ENCODE measurements around the gene LASP1.
"Not testable (repeated sequence)": the region's sequence is repeated elsewhere in the genome, so short reads cannot be mapped to it uniquely, and the experiment has no call there.

Gene LASP1

DNA sequence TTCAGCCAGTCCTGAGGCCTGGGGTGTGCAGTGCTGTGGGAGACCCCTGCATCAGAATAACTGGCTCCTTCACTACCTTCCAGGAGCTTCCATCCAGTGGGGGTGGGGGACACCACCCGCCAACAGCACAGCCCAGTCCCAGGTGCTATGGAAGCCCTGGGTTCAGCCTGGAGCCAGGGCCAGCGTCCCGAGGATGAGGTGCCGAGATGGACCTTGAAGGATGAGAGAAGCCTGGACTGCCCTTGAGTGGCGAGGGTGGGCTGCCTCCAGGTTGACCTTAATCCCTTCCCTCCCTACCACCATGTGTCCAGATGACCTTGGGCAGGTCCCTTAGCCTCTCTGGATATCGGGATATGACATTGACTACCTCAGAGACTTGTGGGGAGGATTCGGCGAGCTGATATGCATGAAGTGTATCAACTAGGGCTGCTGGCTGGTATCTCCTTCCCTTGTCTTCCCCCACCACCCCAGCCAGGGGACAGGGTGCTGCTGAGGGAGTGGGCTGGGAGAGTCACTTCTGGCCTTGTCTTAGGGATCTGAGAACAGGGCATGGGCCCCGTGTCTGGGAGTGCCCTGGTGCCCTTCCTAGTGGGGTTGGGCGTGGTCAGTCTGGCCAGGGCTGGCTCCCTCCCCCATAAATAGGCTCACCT, 41.3 kb downstream of the LASP1 start:
- DNase-seq = no peak

GRCh38 chr17:38911731-38912081, 41.8 kb downstream of the LASP1 start:
- DNase-seq = not testable (repeated sequence)

GRCh38 chr17:38912221-38912813, 42.5 kb downstream of the LASP1 start:
- DNase-seq = no peak

DNA sequence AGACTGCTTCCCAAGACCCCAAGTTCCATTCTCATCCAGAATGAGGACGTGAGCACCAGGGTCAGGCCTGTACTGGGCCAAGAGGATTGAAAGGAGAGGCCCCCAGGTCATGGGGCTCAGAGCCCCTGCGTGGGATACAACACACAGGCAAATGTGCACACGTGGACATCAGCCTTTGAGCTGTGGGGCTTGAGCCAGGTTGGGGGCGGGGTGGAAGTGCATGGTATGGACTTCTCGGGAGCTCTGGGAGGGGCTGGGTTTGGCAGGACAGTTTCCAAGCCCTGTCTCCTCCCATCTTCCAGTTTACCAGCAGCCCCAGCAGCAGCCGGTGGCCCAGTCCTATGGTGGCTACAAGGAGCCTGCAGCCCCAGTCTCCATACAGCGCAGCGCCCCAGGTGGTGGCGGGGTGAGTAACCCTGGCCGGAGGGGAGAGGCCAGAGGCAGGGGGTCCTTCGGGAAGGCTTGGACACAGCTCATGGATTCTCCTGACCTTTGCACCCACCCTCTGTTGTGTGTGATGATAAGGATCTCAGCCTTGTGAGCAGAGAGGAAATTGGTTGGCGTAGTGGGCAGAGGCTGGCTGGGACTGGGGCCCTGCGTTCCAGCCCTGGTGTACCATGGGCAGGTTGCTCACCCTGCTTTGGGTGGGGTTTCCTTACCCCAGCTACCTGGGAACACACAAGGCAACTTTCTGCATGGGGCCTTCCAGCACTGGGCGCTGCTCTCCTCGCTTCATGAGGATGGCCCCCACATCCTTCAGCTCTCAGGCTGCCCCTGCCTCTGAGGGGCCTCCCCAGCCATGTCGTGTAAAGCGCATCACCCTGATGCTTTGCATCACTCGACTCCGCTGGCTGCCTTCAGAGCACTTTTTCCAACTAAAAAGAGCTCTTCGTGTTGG, 45.1 kb downstream of the LASP1 start:
- DNase-seq = no peak

GRCh38 chr17:38915639-38915995, 45.8 kb downstream of the LASP1 start:
- DNase-seq = no peak

- DNase-seq = no peak
Observed at GRCh38 chr17:38916771-38917170, 46.9 kb downstream of the LASP1 start.

DNA sequence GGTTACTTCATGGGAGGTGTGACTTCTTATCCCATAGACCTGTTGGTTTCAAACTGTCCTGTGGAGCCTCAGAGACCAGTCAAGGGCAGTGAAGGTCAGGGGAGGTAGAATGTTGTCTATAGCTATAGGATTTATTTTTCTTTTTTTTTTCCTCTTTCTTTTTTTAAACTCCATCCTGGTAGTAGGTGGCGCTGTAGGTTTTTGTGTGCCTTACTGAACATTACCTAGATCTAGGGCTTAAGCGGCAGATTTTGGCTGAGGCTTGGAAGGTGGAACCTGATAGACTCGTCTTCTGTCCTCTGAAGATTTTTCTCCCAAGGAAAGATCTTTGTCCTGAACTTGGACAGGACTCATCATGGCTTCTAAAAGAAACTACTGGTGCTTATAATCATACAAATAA, 47.4 kb downstream of the LASP1 start:
- no peak for DNase-seq

DNA sequence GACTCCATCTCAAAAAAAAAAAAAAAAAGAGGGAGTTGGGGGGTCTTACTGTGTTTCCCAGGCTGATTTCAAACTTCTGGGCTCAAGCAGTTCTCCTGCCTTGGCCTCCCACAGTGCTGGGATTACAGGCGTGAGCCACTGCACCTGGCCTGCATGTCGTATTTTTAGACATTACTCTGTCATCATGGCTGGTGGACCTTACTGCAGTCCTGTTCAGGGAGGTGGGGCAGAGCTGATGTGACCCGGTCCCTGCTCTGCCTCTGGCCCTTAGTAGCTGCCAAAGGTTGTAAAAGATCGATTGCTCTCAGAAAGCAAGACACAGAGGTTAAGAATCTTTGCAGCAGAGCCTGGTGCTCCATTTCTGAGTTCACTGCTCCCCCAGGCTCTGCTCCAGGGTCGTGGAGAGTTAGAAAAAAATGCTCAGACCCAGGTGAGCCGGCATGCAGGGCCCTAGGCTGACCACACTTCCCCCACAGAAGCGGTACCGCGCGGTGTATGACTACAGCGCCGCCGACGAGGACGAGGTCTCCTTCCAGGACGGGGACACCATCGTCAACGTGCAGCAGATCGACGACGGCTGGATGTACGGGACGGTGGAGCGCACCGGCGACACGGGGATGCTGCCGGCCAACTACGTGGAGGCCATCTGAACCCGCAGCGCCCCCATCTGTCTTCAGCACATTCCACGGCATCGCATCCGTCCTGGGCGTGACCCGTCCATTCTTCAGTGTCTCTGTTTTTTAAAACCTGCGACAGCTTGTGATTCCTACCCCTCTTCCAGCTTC, 48.5 kb downstream of the LASP1 start:
- DNase-seq = no peak

- DNase-seq = no peak
Observed at GRCh38 chr17:38918916-38919315, 49.1 kb downstream of the LASP1 start.

- DNase-seq = no peak
Observed at GRCh38 chr17:38919316-38920078, 49.6 kb downstream of the LASP1 start.

DNA sequence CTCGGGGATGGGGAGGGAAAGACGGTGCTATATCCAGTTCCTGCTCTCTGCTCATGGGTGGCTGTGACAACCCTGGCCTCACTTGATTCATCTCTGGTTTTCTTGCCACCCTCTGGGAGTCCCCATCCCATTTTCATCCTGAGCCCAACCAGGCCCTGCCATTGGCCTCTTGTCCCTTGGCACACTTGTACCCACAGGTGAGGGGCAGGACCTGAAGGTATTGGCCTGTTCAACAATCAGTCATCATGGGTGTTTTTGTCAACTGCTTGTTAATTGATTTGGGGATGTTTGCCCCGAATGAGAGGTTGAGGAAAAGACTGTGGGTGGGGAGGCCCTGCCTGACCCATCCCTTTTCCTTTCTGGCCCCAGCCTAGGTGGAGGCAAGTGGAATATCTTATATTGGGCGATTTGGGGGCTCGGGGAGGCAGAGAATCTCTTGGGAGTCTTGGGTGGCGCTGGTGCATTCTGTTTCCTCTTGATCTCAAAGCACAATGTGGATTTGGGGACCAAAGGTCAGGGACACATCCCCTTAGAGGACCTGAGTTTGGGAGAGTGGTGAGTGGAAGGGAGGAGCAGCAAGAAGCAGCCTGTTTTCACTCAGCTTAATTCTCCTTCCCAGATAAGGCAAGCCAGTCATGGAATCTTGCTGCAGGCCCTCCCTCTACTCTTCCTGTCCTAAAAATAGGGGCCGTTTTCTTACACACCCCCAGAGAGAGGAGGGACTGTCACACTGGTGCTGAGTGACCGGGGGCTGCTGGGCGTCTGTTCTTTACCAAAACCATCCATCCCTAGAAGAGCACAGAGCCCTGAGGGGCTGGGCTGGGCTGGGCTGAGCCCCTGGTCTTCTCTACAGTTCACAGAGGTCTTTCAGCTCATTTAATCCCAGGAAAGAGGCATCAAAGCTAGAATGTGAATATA, 50.8 kb downstream of the LASP1 start:
- no peak for DNase-seq

- no peak for DNase-seq
Observed at GRCh38 chr17:38921756-38922411, 52.0 kb downstream of the LASP1 start.

DNA sequence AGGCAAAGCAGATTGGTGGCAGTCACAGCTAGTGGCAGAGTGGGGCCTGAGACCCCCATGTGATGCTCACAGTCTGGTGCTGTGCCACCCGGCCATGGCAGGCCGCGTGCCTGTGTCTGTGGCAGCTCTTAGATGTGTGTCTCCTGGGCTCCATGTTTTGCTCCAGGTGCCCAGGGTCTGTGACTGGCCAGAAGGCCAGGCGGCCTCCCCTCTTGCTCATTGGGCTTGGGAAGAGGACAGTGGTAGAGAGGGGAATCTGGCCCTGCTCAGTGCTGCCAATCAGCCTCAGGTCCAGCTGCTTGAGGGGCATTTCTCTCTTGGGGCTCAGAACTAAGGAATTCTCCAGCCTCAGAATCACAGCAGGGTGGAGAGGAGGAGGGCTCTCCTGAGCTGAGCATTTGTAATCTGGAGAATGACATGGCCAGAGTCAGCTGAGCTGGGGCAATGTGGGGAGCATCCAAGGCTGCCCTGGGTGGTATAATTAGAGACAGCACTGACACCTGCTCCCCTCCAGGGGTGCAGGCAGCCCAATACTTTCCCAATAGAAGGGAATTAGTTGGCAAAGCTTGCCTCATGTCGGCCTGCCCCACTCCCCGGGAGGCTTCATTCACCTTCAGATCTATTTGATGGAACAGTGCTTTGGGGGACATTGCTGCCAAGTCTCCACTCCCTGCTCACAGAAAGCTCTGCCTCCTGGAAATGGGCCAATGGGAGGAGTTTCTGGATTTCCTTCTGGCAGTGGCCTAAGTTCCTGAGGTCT, 52.9 kb downstream of the LASP1 start:
- DNase-seq = no peak

- DNase-seq = peak in 2 of 5 experiments; percentile 36 to 66
Observed at GRCh38 chr17:38925263-38925995, 55.6 kb downstream of the LASP1 start, which contains the start of gene LASP1NB. Gene LASP1NB (plus strand): TSS chr17:38925614.

GRCh38 chr17:38926293-38927070, 56.6 kb downstream of the LASP1 start:
- peak in 1 of 5 experiments; percentile 82 for DNase-seq

GRCh38 chr17:38930782-38931181, 60.9 kb downstream of the LASP1 start:
- not testable (repeated sequence) for DNase-seq

DNA sequence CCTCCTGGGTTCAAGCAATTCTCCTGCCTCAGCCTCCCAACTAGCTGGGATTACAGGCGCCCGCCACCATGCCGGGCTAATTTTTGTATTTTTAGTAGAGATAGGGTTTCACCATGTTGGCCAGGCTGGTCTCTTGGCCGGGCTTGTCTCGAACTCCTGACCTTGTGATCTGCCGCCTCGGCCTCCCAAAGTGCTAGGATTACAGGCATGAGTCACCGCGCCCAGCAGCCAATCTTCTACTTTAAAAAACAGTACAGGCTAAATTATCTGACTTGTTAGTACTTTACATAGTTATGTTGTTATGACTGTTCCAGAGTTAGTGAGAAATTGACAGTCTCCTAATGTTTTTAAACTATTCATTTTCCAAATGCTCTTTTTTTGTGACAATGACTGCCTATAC, 64.1 kb downstream of the LASP1 start:
- DNase-seq = not testable (repeated sequence)

DNA sequence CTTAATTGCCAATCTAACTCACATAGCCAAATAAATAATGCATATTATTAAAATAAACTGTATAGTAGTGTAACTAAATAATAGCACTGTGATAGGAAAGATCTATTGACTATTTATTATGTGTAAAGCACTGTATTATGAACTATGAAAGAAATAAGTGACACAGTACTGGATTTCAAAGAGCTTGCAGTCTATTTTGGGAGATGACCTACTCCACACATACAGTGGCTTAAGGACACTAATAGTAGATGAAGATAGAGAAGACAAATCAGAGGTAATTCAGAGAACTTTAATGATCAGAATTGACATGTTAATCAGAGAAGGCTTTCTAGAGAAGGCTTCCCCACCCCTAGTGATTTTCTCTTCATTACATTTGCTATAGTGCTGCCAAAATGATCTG, 70.1 kb downstream of the LASP1 start:
- no peak for DNase-seq

All from T-helper 2 cell (primary cell).